Muscle layer of duodenum (tissue), 2 donors: ENCODE measurements around the gene FCGBP.

ENCODE experiments used
- H3K27ac ChIP-seq: one replicate; pipeline ENCODE4 v1.7.0; 2013; ENCODE audit warnings: mild to moderate bottlenecking, low read length
- H3K27me3 ChIP-seq: one replicate; pipeline ENCODE4 v1.7.0; 2013; ENCODE audit warnings: low read depth, mild to moderate bottlenecking, control low read depth, low read length
- H3K36me3 ChIP-seq, 2 donors: one replicate each; pipeline ENCODE4 v1.7.0; 2013; ENCODE audit warnings: low read length in 2 of 2, control low read depth in 1 of 2, mild to moderate bottlenecking in 1 of 2; ENCODE audit not compliant: insufficient read depth in 2 of 2, control insufficient read depth in 1 of 2
- H3K4me1 ChIP-seq, 2 donors: one replicate each; pipeline ENCODE4 v1.7.0; 2013; ENCODE audit warnings: low read length in 2 of 2, mild to moderate bottlenecking in 2 of 2, control low read depth in 1 of 2, moderate library complexity in 1 of 2; ENCODE audit not compliant: insufficient read depth in 2 of 2, control insufficient read depth in 1 of 2
- H3K4me3 ChIP-seq, 2 donors: one replicate each; pipeline ENCODE4 v1.7.0; 2013; ENCODE audit warnings: low read length in 2 of 2, low read depth in 1 of 2, mild to moderate bottlenecking in 1 of 2
- H3K9me3 ChIP-seq, 2 donors: one replicate each; pipeline ENCODE4 v1.7.0; 2013; ENCODE audit warnings: low read length in 2 of 2, control low read depth in 1 of 2, mild to moderate bottlenecking in 1 of 2; ENCODE audit not compliant: control insufficient read depth in 1 of 2
- donor health status: healthy.

Gene FCGBP

GRCh38 chr19:39928357-39928725, 6.1 kb downstream of the FCGBP start:
- Histone ChIP-seq H3K27ac (no peak overlapping the region), H3K9me3 (no peaks in the 10 kb centered on the region), H3K27me3 (no peaks in the 10 kb centered on the region)

GRCh38 chr19:39927524-39928356, 6.7 kb downstream of the FCGBP start:
- Histone ChIP-seq H3K36me3 (no peaks in the 10 kb centered on the region), H3K27me3 (no peaks in the 10 kb centered on the region), H3K9me3 (no peaks in the 10 kb centered on the region), H3K27ac (no peak overlapping the region), H3K4me1 (no peaks in the 10 kb centered on the region), H3K4me3 (no peak overlapping the region)

More at GRCh38 chr19:39928357-39928725, 6.1 kb downstream of the FCGBP start:
- Histone ChIP-seq H3K36me3 (no peaks in the 10 kb centered on the region), H3K4me3 (no peak overlapping the region), H3K4me1 (no peaks in the 10 kb centered on the region)

- Histone ChIP-seq H3K4me1 (no peaks in the 10 kb centered on the region), H3K36me3 (no peaks in the 10 kb centered on the region), H3K27me3 (no peaks in the 10 kb centered on the region), H3K27ac (no peak overlapping the region), H3K9me3 (no peaks in the 10 kb centered on the region), H3K4me3 (no peak overlapping the region)
Measured at GRCh38 chr19:39927076-39927475, 7.4 kb downstream of the FCGBP start.

- no peak overlapping the region for H3K4me3 ChIP-seq
- no peaks in the 10 kb centered on the region for H3K4me1 ChIP-seq
- H3K27ac ChIP-seq = no peak overlapping the region
- H3K27me3 ChIP-seq = no peaks in the 10 kb centered on the region
- no peaks in the 10 kb centered on the region for H3K9me3 ChIP-seq
- no peaks in the 10 kb centered on the region for H3K36me3 ChIP-seq
Measured at GRCh38 chr19:39926170-39926760, 8.2 kb downstream of the FCGBP start.

- no peaks in the 10 kb centered on the region for H3K9me3 ChIP-seq
- no peak overlapping the region for H3K4me3 ChIP-seq
- no peak overlapping the region for H3K27ac ChIP-seq
- no peaks in the 10 kb centered on the region for H3K4me1 ChIP-seq
- H3K27me3 ChIP-seq = no peaks in the 10 kb centered on the region
- no peaks in the 10 kb centered on the region for H3K36me3 ChIP-seq
Measured at GRCh38 chr19:39924952-39925351, 9.5 kb downstream of the FCGBP start.

GRCh38 chr19:39924389-39924788, 10.0 kb downstream of the FCGBP start:
- Histone ChIP-seq H3K9me3 (no peaks in the 10 kb centered on the region), H3K27me3 (no peaks in the 10 kb centered on the region), H3K4me3 (no peak overlapping the region), H3K4me1 (no peaks in the 10 kb centered on the region), H3K36me3 (no peaks in the 10 kb centered on the region), H3K27ac (no peak overlapping the region)

- Histone ChIP-seq H3K4me3 (no peak overlapping the region), H3K9me3 (no peaks in the 10 kb centered on the region), H3K27ac (no peak overlapping the region), H3K36me3 (no peaks in the 10 kb centered on the region), H3K4me1 (no peaks in the 10 kb centered on the region), H3K27me3 (no peaks in the 10 kb centered on the region)
Measured at GRCh38 chr19:39923862-39924261, 10.6 kb downstream of the FCGBP start.

GRCh38 chr19:39919976-39920375, 14.5 kb downstream of the FCGBP start:
- Histone ChIP-seq H3K4me1 (no peaks in the 10 kb centered on the region), H3K27ac (no peak overlapping the region), H3K4me3 (no peak overlapping the region)

GRCh38 chr19:39918183-39918651, 16.2 kb downstream of the FCGBP start:
- no peak overlapping the region for H3K27ac ChIP-seq
- H3K4me1 ChIP-seq = no peaks in the 10 kb centered on the region
- no peaks in the 10 kb centered on the region for H3K27me3 ChIP-seq
- no peak overlapping the region for H3K4me3 ChIP-seq
- no peaks in the 10 kb centered on the region for H3K9me3 ChIP-seq
- no peaks in the 10 kb centered on the region for H3K36me3 ChIP-seq

More at GRCh38 chr19:39919976-39920375, 14.5 kb downstream of the FCGBP start:
- no peaks in the 10 kb centered on the region for H3K27me3 ChIP-seq
- H3K36me3 ChIP-seq = no peaks in the 10 kb centered on the region
- H3K9me3 ChIP-seq = no peaks in the 10 kb centered on the region

GRCh38 chr19:39917561-39918182, 16.8 kb downstream of the FCGBP start:
- Histone ChIP-seq H3K4me1 (no peaks in the 10 kb centered on the region), H3K36me3 (no peaks in the 10 kb centered on the region)

GRCh38 chr19:39916851-39917396, 17.5 kb downstream of the FCGBP start:
- H3K9me3 ChIP-seq = no peaks in the 10 kb centered on the region
- no peaks in the 10 kb centered on the region for H3K27me3 ChIP-seq
- H3K4me1 ChIP-seq = no peaks in the 10 kb centered on the region
- H3K4me3 ChIP-seq = no peak overlapping the region
- H3K27ac ChIP-seq = no peak overlapping the region
- H3K36me3 ChIP-seq = no peaks in the 10 kb centered on the region

More at GRCh38 chr19:39917561-39918182, 16.8 kb downstream of the FCGBP start:
- Histone ChIP-seq H3K9me3 (no peaks in the 10 kb centered on the region), H3K27me3 (no peaks in the 10 kb centered on the region), H3K27ac (no peak overlapping the region), H3K4me3 (no peak overlapping the region)
